Caco-2 (cell line): ENCODE results near the gene PHC3. TPM values are rescaled to one million over a fixed set of nuclear protein-coding genes. Genes with fewer than 3 reads are reported as not detected.

Experiments used
- BruUV-seq: library from RNA; stranded (reverse); fragments of 400-500 nt; replicated peaks from 2 replicates; lab custom pipeline; 2021; lab: Mats Ljungman, UMichigan
- CTCF ChIA-PET: fragments of 300-600 bp; sonication (Branson Sonifier 250); formaldehyde crosslinking; loops from one replicate; lab custom pipeline; 2022; ENCODE audit warnings: antibody characterized with exemption; lab: Charles Lee
- POLR2A ChIA-PET: fragments of 300-600 bp; sonication (Branson Sonifier 250); formaldehyde crosslinking; loops from one replicate; lab custom pipeline; 2022; ENCODE audit warnings: antibody characterized with exemption; lab: Charles Lee
- DNase-seq, 2 experiments: peaks; one replicate each; pipeline versions ENCODE4 v3.0.0 to v3.0.0-alpha.2; 2020 to 2022
- H3K27me3 ChIP-seq: replicated peaks from 2 replicates; pipeline ENCODE4 v1.6.0; 2011; ENCODE audit warnings: low read length; ENCODE audit not compliant: control insufficient read depth, insufficient read depth
- H3K36me3 ChIP-seq: 2 replicates; pipeline ENCODE4 v1.5.1; 2011; ENCODE audit warnings: low read length; ENCODE audit not compliant: control insufficient read depth, insufficient read depth
- H3K4me1 ChIP-seq: fragments of 250-450 bp; sonication (Bioruptor Pico); 2 replicates; pipeline ENCODE4 v1.5.1; 2020; ENCODE audit warnings: mild to moderate bottlenecking
- H3K4me3 ChIP-seq: 2 replicates; pipeline ENCODE4 v1.5.1; 2011; ENCODE audit warnings: low read depth, mild to moderate bottlenecking, control low read depth, low read length
- H3K9me3 ChIP-seq: fragments of 250-450 bp; sonication (Bioruptor Pico); 2 replicates; pipeline ENCODE4 v1.5.1; 2020; ENCODE audit warnings: mild to moderate bottlenecking, moderate library complexity
- H3K27ac Mint-ChIP-seq: one replicate; pipeline ENCODE4 v1.8.0; 2022; ENCODE audit warnings: mixed read lengths; ENCODE audit not compliant: unreplicated experiment
- H3K27me3 Mint-ChIP-seq: one replicate; pipeline ENCODE4 v1.8.0; 2022; ENCODE audit warnings: mixed read lengths; ENCODE audit not compliant: insufficient read depth, unreplicated experiment
- H3K36me3 Mint-ChIP-seq: one replicate; pipeline ENCODE4 v1.8.0; 2022; ENCODE audit warnings: mild to moderate bottlenecking, mixed read lengths; ENCODE audit not compliant: insufficient read depth, unreplicated experiment
- H3K4me1 Mint-ChIP-seq: one replicate; pipeline ENCODE4 v1.8.0; 2022; ENCODE audit warnings: low read depth, mixed read lengths; ENCODE audit not compliant: unreplicated experiment
- H3K4me3 Mint-ChIP-seq: one replicate; pipeline ENCODE4 v1.8.0; 2022; ENCODE audit warnings: mild to moderate bottlenecking, moderate library complexity, mixed read lengths; ENCODE audit not compliant: unreplicated experiment
- H3K9me3 Mint-ChIP-seq: one replicate; pipeline ENCODE4 v1.8.0; 2022; ENCODE audit warnings: mixed read lengths; ENCODE audit not compliant: unreplicated experiment
- intact Hi-C: fragments of 100-400 bp; cut with micrococcal nuclease; formaldehyde crosslinking; loops from one replicate; pipeline ENCODE4 v1.10.0; 2022; ENCODE audit not compliant: unreplicated experiment
- total RNA-seq: library from RNA; stranded (reverse); gene quantifications from 2 replicates; pipeline ENCODE4 v1.2.3, GENCODE V29; 2022
- TF ChIP-seq, protein P1 (sequence below), 2 experiments: fragments of 200-600 bp in 1 of 2; IDR thresholded peaks; 1 replicate in 1 of 2; 2 replicates in 1 of 2; pipeline versions ENCODE4 v1.5.1 to v1.8.0; 2011 to 2022; ENCODE audit warnings: antibody characterized with exemption in 1 of 2, control low read depth in 1 of 2, inconsistent platforms in 1 of 2, low read depth in 1 of 2, low read length in 1 of 2, mild to moderate bottlenecking in 1 of 2, moderate library complexity in 1 of 2; ENCODE audit not compliant: insufficient read depth in 1 of 2, severe bottlenecking in 1 of 2, unreplicated experiment in 1 of 2

The PHC3 gene
- total RNA-seq, 1 experiment from 2014 or later, result 29.8 TPM

DNA sequence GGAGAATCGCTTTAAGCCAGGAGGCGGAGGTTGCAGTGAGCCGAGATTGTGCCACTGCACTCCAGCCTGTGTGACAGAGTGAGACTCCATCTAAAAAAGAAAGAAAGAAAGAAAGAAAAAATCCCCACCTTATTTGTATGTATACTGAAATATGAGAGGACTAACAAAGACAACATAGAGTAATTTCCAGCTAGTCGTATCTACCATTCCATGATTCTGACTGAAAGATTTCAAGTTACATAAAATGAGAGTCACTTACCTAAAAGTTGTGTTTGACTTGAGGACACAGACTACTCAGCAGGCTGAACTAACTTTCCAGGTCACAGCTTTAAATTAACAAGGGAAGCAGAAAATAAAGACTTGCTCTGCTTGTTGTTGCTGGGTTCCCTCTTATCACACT is 21.9 kb upstream of the PHC3 start:
- ChIA-PET CTCF (no interaction called here), POLR2A (no interaction called here)
- H3K9me3 ChIP-seq, result no peaks in the 10 kb centered on the region
- DNase-seq, result no peak
- BruUV-seq, result no TSS peak
- peaks cover 16% of the 10 kb centered on the region; the same call in 1 of the 2 replicates for H3K4me1 ChIP-seq
- Mint-ChIP-seq H3K27ac (no peak overlapping the region), H3K9me3 (no peaks in the 10 kb centered on the region), H3K36me3 (peaks cover 6% of the 10 kb centered on the region), H3K4me3 (no peak overlapping the region), H3K27me3 (no peaks in the 10 kb centered on the region), H3K4me1 (peaks cover 7% of the 10 kb centered on the region)
- no peak overlapping the region for H3K4me3 ChIP-seq
- H3K36me3 ChIP-seq, result no peaks in the 10 kb centered on the region
- no peaks in the 10 kb centered on the region for H3K27me3 ChIP-seq
- TF ChIP-seq, protein P1, sequence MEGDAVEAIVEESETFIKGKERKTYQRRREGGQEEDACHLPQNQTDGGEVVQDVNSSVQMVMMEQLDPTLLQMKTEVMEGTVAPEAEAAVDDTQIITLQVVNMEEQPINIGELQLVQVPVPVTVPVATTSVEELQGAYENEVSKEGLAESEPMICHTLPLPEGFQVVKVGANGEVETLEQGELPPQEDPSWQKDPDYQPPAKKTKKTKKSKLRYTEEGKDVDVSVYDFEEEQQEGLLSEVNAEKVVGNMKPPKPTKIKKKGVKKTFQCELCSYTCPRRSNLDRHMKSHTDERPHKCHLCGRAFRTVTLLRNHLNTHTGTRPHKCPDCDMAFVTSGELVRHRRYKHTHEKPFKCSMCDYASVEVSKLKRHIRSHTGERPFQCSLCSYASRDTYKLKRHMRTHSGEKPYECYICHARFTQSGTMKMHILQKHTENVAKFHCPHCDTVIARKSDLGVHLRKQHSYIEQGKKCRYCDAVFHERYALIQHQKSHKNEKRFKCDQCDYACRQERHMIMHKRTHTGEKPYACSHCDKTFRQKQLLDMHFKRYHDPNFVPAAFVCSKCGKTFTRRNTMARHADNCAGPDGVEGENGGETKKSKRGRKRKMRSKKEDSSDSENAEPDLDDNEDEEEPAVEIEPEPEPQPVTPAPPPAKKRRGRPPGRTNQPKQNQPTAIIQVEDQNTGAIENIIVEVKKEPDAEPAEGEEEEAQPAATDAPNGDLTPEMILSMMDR (IDR thresholded peaks at IDR 0.05; ENCODE audit: insufficient read depth in 1 of 2, low read depth in 1 of 2, low read length in 1 of 2, severe bottlenecking in 1 of 2, unreplicated experiment in 1 of 2), result no peak
- intact Hi-C loops, result no loop called here

DNA sequence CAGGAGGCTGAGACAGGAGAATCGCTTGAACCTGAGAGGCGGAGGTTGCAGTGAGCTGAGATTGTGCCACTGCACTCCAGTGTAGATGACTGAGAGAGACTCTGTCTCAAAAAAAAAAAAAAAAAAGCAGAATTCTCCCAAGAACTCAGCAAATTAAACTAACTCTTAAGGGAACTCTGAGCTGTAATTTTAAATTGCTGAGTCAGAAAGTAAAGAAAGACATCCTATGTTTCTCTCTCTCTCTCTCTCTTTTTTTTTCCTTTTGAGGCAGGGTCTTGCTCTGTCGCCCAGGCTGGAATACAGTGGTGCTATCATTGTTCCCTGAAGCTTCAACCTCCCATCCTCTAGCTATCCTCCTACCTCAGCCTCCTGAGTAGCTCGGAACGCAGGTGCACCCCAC is 20.0 kb upstream of the PHC3 start:
- Histone ChIP-seq H3K36me3 (no peaks in the 10 kb centered on the region), H3K4me1 (peaks cover 16% of the 10 kb centered on the region; the same call in 1 of the 2 replicates), H3K27me3 (no peaks in the 10 kb centered on the region), H3K4me3 (no peak overlapping the region), H3K9me3 (no peaks in the 10 kb centered on the region)
- Mint-ChIP-seq H3K36me3 (peaks cover 6% of the 10 kb centered on the region), H3K4me1 (peaks cover 5% of the 10 kb centered on the region), H3K27me3 (no peaks in the 10 kb centered on the region), H3K9me3 (no peaks in the 10 kb centered on the region), H3K4me3 (no peak overlapping the region), H3K27ac (no peak overlapping the region)
- intact Hi-C loops, result no loop called here
- ChIA-PET CTCF (no interaction called here), POLR2A (interaction anchor here (0.6 kb wide), 1 partner anchor 58 kb away, joined by 3 read pairs; no protein-coding TSS in a partner anchor)
- TF ChIP-seq, protein P1 (IDR thresholded peaks at IDR 0.05; ENCODE audit: insufficient read depth in 1 of 2, low read depth in 1 of 2, low read length in 1 of 2, severe bottlenecking in 1 of 2, unreplicated experiment in 1 of 2), result no peak
- no TSS peak for BruUV-seq
- no peak for DNase-seq

DNA sequence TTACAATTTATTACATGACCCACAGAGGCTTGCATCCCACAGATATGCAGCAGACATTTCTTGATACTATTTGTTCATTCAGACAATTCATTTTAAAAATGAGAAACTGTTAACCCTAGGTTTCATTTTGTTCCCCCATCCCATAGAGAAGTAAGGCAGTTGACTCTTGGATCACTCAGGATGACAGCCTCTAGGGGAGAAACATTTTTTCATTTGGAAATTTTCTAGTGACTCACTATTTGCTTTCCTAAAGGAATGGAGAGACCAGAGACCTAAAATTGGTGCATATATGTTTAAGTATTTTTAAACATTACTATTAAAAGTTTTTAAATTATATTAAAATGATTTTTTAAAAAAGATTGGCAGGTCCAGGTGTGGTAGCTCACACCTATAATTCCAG is 19.5 kb upstream of the PHC3 start:
- no peak overlapping the region for H3K27ac Mint-ChIP-seq
- Histone ChIP-seq H3K9me3 (no peaks in the 10 kb centered on the region), H3K27me3 (no peaks in the 10 kb centered on the region), H3K4me1 (peaks cover 16% of the 10 kb centered on the region; the same call in 1 of the 2 replicates), H3K4me3 (no peak overlapping the region), H3K36me3 (no peaks in the 10 kb centered on the region)
- intact Hi-C loops, result no loop called here
- POLR2A ChIA-PET, result no interaction called here
- no peaks in the 10 kb centered on the region for H3K27me3 Mint-ChIP-seq
- TF ChIP-seq, protein P1 (IDR thresholded peaks at IDR 0.05; ENCODE audit: insufficient read depth in 1 of 2, low read depth in 1 of 2, low read length in 1 of 2, severe bottlenecking in 1 of 2, unreplicated experiment in 1 of 2), result no peak
- H3K9me3 Mint-ChIP-seq, result no peaks in the 10 kb centered on the region
- CTCF ChIA-PET, result no interaction called here
- DNase-seq, result no peak
- no peaks in the 10 kb centered on the region for H3K4me1 Mint-ChIP-seq
- peaks cover 6% of the 10 kb centered on the region for H3K36me3 Mint-ChIP-seq
- H3K4me3 Mint-ChIP-seq, result no peak overlapping the region
- BruUV-seq, result no TSS peak
